Measurements from ENCODE around the gene NOC2L.

NOC2L gene

GRCh38 chr1:916173-917075 is 42.6 kb downstream of the NOC2L start:
- no peak for DNase-seq (ENCODE audit: low spot score)

- peak; percentile 67 for DNase-seq (ENCODE audit: low spot score)
These were observed 43.5 kb downstream of the NOC2L start for GRCh38 chr1:915295-916172.

GRCh38 chr1:914891-915280 is 44.2 kb downstream of the NOC2L start:
- DNase-seq (ENCODE audit: low spot score) = no peak

- no peak for DNase-seq (ENCODE audit: low spot score)
These were observed 44.7 kb downstream of the NOC2L start for GRCh38 chr1:914131-914890.

- DNase-seq (ENCODE audit: low spot score) = no peak
These were observed 45.4 kb downstream of the NOC2L start for GRCh38 chr1:913491-914130.

- DNase-seq (ENCODE audit: low spot score) = no peak
These were observed 46.2 kb downstream of the NOC2L start for GRCh38 chr1:912740-913301.

- no peak for DNase-seq (ENCODE audit: low spot score)
These were observed 46.9 kb downstream of the NOC2L start for GRCh38 chr1:911875-912739.

- DNase-seq (ENCODE audit: low spot score) = peak; percentile 37
These were observed 48.0 kb downstream of the NOC2L start for GRCh38 chr1:910881-911721.

GRCh38 chr1:910311-910880 is 48.7 kb downstream of the NOC2L start:
- no peak for DNase-seq (ENCODE audit: low spot score)

GRCh38 chr1:909861-910310 is 49.2 kb downstream of the NOC2L start:
- DNase-seq (ENCODE audit: low spot score) = no peak

GRCh38 chr1:908661-909060 is 50.4 kb downstream of the NOC2L start:
- no peak for DNase-seq (ENCODE audit: low spot score)

GRCh38 chr1:907611-908451 is 51.2 kb downstream of the NOC2L start:
- peak; percentile 3 for DNase-seq (ENCODE audit: low spot score)

GRCh38 chr1:906600-907420 is 52.2 kb downstream of the NOC2L start:
- DNase-seq (ENCODE audit: low spot score) = peak; percentile 58

GRCh38 chr1:905811-906599 is 53.1 kb downstream of the NOC2L start:
- peak; percentile 16 for DNase-seq (ENCODE audit: low spot score)

GRCh38 chr1:905071-905749 is 53.8 kb downstream of the NOC2L start:
- peak; percentile 81 for DNase-seq (ENCODE audit: low spot score)
